Left ventricle myocardium inferior (tissue), 1 donor: ENCODE measurements around the gene TNFSF13. TPM values are rescaled to one million over a fixed set of nuclear protein-coding genes. Genes with fewer than 3 reads are reported as not detected.

Experiments used
- DNase-seq: peaks from one replicate; pipeline ENCODE4 v3.0.0-alpha.2; 2020
- H3K27ac ChIP-seq: fragments of 200-600 bp; replicated peaks from 2 replicates; pipeline ENCODE4 v1.8.0; 2021
- H3K27me3 ChIP-seq: fragments of 200-600 bp; 2 replicates; pipeline ENCODE4 v1.8.0; 2021; ENCODE audit warnings: low read depth
- H3K36me3 ChIP-seq: fragments of 200-600 bp; 2 replicates; pipeline ENCODE4 v1.8.0; 2021
- H3K4me1 ChIP-seq: fragments of 200-600 bp; 2 replicates; pipeline ENCODE4 v1.8.0; 2021
- H3K4me3 ChIP-seq: fragments of 200-600 bp; 2 replicates; pipeline ENCODE4 v1.8.0; 2021; ENCODE audit warnings: mild to moderate bottlenecking, moderate library complexity
- H3K9me3 ChIP-seq: fragments of 200-600 bp; replicated peaks from 2 replicates; pipeline ENCODE4 v1.8.0; 2021
- intact Hi-C: fragments of 100-400 bp; cut with micrococcal nuclease; formaldehyde crosslinking; loops from one replicate; pipeline ENCODE4 v1.11.0; 2022
- long read RNA-seq: library from polyadenylated mRNA; unstranded; transcript quantifications from one replicate; pipeline ENCODE4 v2.0.0, GENCODE V29; 2021
- total RNA-seq: library from RNA; stranded (reverse); fragmentation: NEBNext Ultra II Directional; extraction: Animal tissue kit (Norgen Biotek cat#: 25700); gene quantifications from one replicate; pipeline ENCODE4 v1.2.1, GENCODE V29; 2021
- TF ChIP-seq, protein P1 (sequence below): fragments of 200-600 bp; IDR thresholded peaks from 2 replicates; pipeline ENCODE4 v1.8.0; 2021; ENCODE audit warnings: antibody characterized with exemption, mild to moderate bottlenecking, borderline replicate concordance
- donor health status: DM: no; HTN: yes; CAD: no; lungs with severe emphysema.

TNFSF13 gene
- total RNA-seq: 6.3 TPM
- long read RNA-seq, partial matches to known transcripts: 1 of 12 reads
- long read RNA-seq, other reads (novel, unspliced or antisense): 6 of 12 reads

- H3K9me3 ChIP-seq: no peaks in the 10 kb centered on the region
- peaks cover 12% of the 10 kb centered on the region for H3K36me3 ChIP-seq
- intact Hi-C loops: no loop called here
- peaks cover 69% of the 10 kb centered on the region for H3K4me1 ChIP-seq
- no peaks in the 10 kb centered on the region for H3K27me3 ChIP-seq
- peak within 1 kb of the TSS; percentile 99 for H3K4me3 ChIP-seq
- TF ChIP-seq, protein P1, sequence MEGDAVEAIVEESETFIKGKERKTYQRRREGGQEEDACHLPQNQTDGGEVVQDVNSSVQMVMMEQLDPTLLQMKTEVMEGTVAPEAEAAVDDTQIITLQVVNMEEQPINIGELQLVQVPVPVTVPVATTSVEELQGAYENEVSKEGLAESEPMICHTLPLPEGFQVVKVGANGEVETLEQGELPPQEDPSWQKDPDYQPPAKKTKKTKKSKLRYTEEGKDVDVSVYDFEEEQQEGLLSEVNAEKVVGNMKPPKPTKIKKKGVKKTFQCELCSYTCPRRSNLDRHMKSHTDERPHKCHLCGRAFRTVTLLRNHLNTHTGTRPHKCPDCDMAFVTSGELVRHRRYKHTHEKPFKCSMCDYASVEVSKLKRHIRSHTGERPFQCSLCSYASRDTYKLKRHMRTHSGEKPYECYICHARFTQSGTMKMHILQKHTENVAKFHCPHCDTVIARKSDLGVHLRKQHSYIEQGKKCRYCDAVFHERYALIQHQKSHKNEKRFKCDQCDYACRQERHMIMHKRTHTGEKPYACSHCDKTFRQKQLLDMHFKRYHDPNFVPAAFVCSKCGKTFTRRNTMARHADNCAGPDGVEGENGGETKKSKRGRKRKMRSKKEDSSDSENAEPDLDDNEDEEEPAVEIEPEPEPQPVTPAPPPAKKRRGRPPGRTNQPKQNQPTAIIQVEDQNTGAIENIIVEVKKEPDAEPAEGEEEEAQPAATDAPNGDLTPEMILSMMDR: no peak
- peak; percentile 62 for DNase-seq
- peak within 1 kb of the TSS; percentile 94 for H3K27ac ChIP-seq
These were observed at the start of gene TNFSF13 for GRCh38 chr17:7558544-7559319. Gene TNFSF13, plus strand, starts transcription at chr17:7558750. Its CDS starts 290 bp downstream, at chr17:7559040.

DNA sequence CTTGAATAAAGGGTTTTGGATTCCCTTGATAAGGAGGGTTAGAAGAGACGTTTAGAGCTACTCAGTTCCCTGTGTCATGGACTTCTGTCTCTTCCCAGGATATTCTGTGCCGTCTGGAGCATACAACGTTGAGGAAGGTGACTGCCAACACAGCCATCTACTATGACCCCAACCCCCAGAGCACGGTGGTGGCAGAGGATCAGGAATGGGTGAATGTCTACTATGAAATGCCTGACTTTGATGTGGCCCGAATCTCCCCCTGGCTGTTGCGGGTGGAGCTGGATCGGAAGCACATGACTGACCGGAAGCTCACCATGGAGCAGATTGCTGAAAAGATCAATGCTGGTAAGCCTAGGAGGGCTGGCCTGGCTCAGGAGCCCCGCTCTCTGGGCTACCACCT lies 49.7 kb upstream of the TNFSF13 start:
- Histone ChIP-seq H3K4me1 (no peaks in the 10 kb centered on the region), H3K9me3 (no peaks in the 10 kb centered on the region), H3K27ac (no peak overlapping the region), H3K36me3 (peaks cover 100% of the 10 kb centered on the region), H3K27me3 (no peaks in the 10 kb centered on the region), H3K4me3 (no peak overlapping the region)
- no peak for DNase-seq
- TF ChIP-seq, protein P1: no peak
- intact Hi-C loops: no loop called here

- Histone ChIP-seq H3K27me3 (no peaks in the 10 kb centered on the region), H3K27ac (no peak overlapping the region), H3K4me3 (no peak overlapping the region), H3K36me3 (peaks cover 97% of the 10 kb centered on the region), H3K9me3 (no peaks in the 10 kb centered on the region), H3K4me1 (peaks cover under 1% of the 10 kb centered on the region)
- TF ChIP-seq, protein P1: no peak
- intact Hi-C loops: loop anchor here (10.0 kb wide), 1 partner anchor 55 kb away; the partner anchor contains the start of gene SENP3
- DNase-seq: no peak
These were observed 48.6 kb upstream of the TNFSF13 start for GRCh38 chr17:7509937-7510336.

DNA sequence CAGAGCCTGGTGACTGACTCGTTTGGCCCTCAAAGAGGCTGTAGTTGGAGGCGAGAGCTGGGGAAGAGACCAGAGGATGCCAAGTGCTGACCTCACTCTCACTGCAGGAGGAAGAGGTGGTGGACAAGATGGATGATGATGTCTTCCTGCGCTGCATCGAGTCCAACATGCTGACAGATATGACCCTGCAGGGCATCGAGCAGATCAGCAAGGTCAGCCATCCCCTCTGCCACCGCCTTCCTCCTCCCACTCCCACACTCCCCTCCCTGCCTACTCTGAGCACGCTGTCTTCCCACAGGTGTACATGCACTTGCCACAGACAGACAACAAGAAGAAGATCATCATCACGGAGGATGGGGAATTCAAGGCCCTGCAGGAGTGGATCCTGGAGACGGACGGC lies 47.4 kb upstream of the TNFSF13 start:
- DNase-seq: no peak
- Histone ChIP-seq H3K27me3 (no peaks in the 10 kb centered on the region), H3K4me1 (peaks cover 3% of the 10 kb centered on the region), H3K27ac (no peak overlapping the region), H3K4me3 (no peak overlapping the region), H3K9me3 (no peaks in the 10 kb centered on the region), H3K36me3 (peaks cover 85% of the 10 kb centered on the region)
- TF ChIP-seq, protein P1: no peak
- intact Hi-C loops: loop anchor here (10.0 kb wide), 1 partner anchor 54 kb away; the partner anchor contains the start of gene SENP3

DNA sequence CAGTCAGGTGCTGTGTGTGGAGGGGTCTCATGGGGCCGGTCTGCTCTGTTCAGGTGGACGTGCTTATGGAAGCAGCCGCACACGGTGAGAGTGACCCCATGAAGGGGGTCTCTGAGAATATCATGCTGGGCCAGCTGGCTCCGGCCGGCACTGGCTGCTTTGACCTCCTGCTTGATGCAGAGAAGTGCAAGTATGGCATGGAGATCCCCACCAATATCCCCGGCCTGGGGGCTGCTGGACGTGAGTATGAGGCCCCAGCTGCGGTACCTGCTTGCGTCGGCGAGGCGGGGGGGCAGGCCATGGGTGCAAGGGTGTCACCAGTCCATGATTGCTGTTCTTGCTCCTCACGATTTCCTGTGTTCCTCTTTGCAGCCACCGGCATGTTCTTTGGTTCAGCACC lies 46.4 kb upstream of the TNFSF13 start:
- no peak for DNase-seq
- Histone ChIP-seq H3K4me1 (peaks cover 3% of the 10 kb centered on the region), H3K27ac (no peak overlapping the region), H3K4me3 (no peak overlapping the region), H3K9me3 (no peaks in the 10 kb centered on the region), H3K27me3 (no peaks in the 10 kb centered on the region), H3K36me3 (peaks cover 75% of the 10 kb centered on the region)
- TF ChIP-seq, protein P1: no peak
- intact Hi-C loops: loop anchor here (10.0 kb wide), 1 partner anchor 53 kb away; the partner anchor contains the start of gene SENP3
